Endothelial cell of umbilical vein (primary cell): ENCODE results near the gene PNISR. TPM values are rescaled to one million over a fixed set of nuclear protein-coding genes. Genes with fewer than 3 reads are reported as not detected.

Experiments
- BruUV-seq: library from RNA; stranded (reverse); fragments of 400-500 nt; replicated peaks from 2 replicates; lab custom pipeline; 2021; lab: Mats Ljungman, UMichigan
- CTCF ChIA-PET: fragments of 300-600, 350-600 bp; sonication (Branson Sonifier 250); formaldehyde crosslinking; loops from one replicate; lab custom pipeline; 2021; ENCODE audit warnings: antibody characterized with exemption, inconsistent platforms; lab: Charles Lee
- POLR2A ChIA-PET: fragments of 300-600, 350-600 bp; sonication (Branson Sonifier 250); formaldehyde crosslinking; loops from one replicate; lab custom pipeline; 2021; ENCODE audit warnings: antibody characterized with exemption, inconsistent platforms; lab: Charles Lee
- DNase-seq: peaks from one replicate; pipeline ENCODE4 v3.0.0-alpha.2; 2011; ENCODE audit warnings: low read depth, low spot score
- FAIRE-seq: peaks from 2 replicates; lab custom pipeline; 2011; peaks lifted over from hg19 to GRCh38; lab: Jason Lieb, UNC
- H2AFZ ChIP-seq: 2 replicates; pipeline ENCODE4 v1.6.0; 2012; ENCODE audit warnings: low read depth, low read length, control low read depth, inconsistent platforms
- H3K27ac ChIP-seq: 2 replicates; pipeline ENCODE4 v1.5.1; 2011; ENCODE audit warnings: low read depth, mild to moderate bottlenecking, control low read depth, low read length, moderate library complexity; ENCODE audit not compliant: insufficient read depth
- H3K27me3 ChIP-seq, 2 experiments: 2 replicates each; pipeline versions ENCODE4 v1.6.0 to v1.6.1; 2011; ENCODE audit warnings: low read length in 2 of 2, mixed read lengths in 1 of 2; ENCODE audit not compliant: control insufficient read depth in 2 of 2, insufficient read depth in 2 of 2
- H3K36me3 ChIP-seq, 2 experiments: 2 replicates in 1 of 2; 3 replicates in 1 of 2; pipeline ENCODE4 v1.5.1; 2011; ENCODE audit warnings: low read length in 2 of 2, mild to moderate bottlenecking in 1 of 2, moderate library complexity in 1 of 2; ENCODE audit not compliant: control insufficient read depth in 2 of 2, insufficient read depth in 2 of 2; ENCODE audit errors: extremely low read depth in 1 of 2
- H3K4me1 ChIP-seq: 3 replicates; pipeline ENCODE4 v1.5.1; 2011; ENCODE audit warnings: mild to moderate bottlenecking, low read length; ENCODE audit not compliant: control insufficient read depth, insufficient read depth; ENCODE audit errors: extremely low read depth
- H3K4me2 ChIP-seq: 2 replicates; pipeline ENCODE4 v1.6.1; 2011; ENCODE audit warnings: low read length, control low read depth, mixed read lengths; ENCODE audit not compliant: insufficient read depth
- H3K4me3 ChIP-seq, 3 experiments: fragments of 200-600 bp in 1 of 3; sonication (generic), shearing (Covaris generic) in 1 of 3; replicated peaks in 1 of 3; 2 replicates each; pipeline ENCODE4 v1.5.1; 2011 to 2016; ENCODE audit warnings: control low read depth in 3 of 3, low read length in 3 of 3, mild to moderate bottlenecking in 2 of 3, inconsistent platforms in 1 of 3, low read depth in 1 of 3, moderate library complexity in 1 of 3; ENCODE audit not compliant: insufficient read depth in 1 of 3
- H3K79me2 ChIP-seq: 2 replicates; pipeline ENCODE4 v1.6.0; 2012; ENCODE audit warnings: low read length, inconsistent platforms; ENCODE audit not compliant: control insufficient read depth, insufficient read depth
- H3K9ac ChIP-seq: replicated peaks from 2 replicates; pipeline ENCODE3; 2011; ENCODE audit warnings: low read length, control low read depth; ENCODE audit not compliant: insufficient read depth; ENCODE audit errors: extremely low read depth
- H3K9me1 ChIP-seq: replicated peaks from 3 replicates; pipeline ENCODE4 v1.6.0; 2011; ENCODE audit warnings: mild to moderate bottlenecking, low read length; ENCODE audit not compliant: control insufficient read depth, insufficient read depth; ENCODE audit errors: extremely low read depth
- H3K9me3 ChIP-seq: replicated peaks from 2 replicates; pipeline ENCODE4 v1.5.1; 2012; ENCODE audit warnings: low read length, inconsistent platforms; ENCODE audit not compliant: control insufficient read depth, insufficient read depth
- H4K20me1 ChIP-seq: replicated peaks from 2 replicates; pipeline ENCODE3; 2011; ENCODE audit warnings: mild to moderate bottlenecking, low read length; ENCODE audit not compliant: control insufficient read depth, insufficient read depth; ENCODE audit errors: extremely low read depth
- CTCF ChIP-seq, 2 donors: IDR thresholded peaks; 1 replicate in 1 of 2; 2 replicates in 1 of 2; pipeline ENCODE4 v1.5.1; 2011; ENCODE audit warnings: low read length in 2 of 2, mild to moderate bottlenecking in 2 of 2, moderate library complexity in 2 of 2, control low read depth in 1 of 2, inconsistent platforms in 1 of 2, low read depth in 1 of 2; ENCODE audit not compliant: insufficient read depth in 1 of 2; ENCODE audit errors: extremely low read depth in 1 of 2
- EZH2 ChIP-seq: IDR thresholded peaks from 2 replicates; pipeline ENCODE4 v1.6.1; 2012; ENCODE audit warnings: borderline replicate concordance, low read depth, mild to moderate bottlenecking, moderate library complexity, low read length, inconsistent platforms; ENCODE audit not compliant: severe bottlenecking
- FOS ChIP-seq: IDR thresholded peaks from 2 replicates; pipeline ENCODE4 v1.6.1; 2011; ENCODE audit warnings: mild to moderate bottlenecking, low read length, moderate library complexity, borderline replicate concordance; ENCODE audit not compliant: insufficient read depth
- JUN ChIP-seq: IDR thresholded peaks from 2 replicates; pipeline ENCODE4 v1.6.1; 2011; ENCODE audit warnings: borderline replicate concordance, low read depth; ENCODE audit not compliant: insufficient read length, insufficient read depth
- MYC ChIP-seq: IDR thresholded peaks from one replicate; pipeline ENCODE4 v1.6.1; 2011; ENCODE audit warnings: mild to moderate bottlenecking, low read depth, low read length
- POLR2A ChIP-seq: IDR thresholded peaks from 2 replicates; pipeline ENCODE4 v1.6.1; 2012; ENCODE audit warnings: low read depth, mild to moderate bottlenecking, control low read depth, low read length
- POLR2AphosphoS5 ChIP-seq: IDR thresholded peaks from 2 replicates; pipeline ENCODE4 v1.6.1; 2012; ENCODE audit warnings: low read depth, mild to moderate bottlenecking, control low read depth, low read length, moderate library complexity; ENCODE audit not compliant: insufficient read depth
- dilution Hi-C: fragments of 300-500 bp; cut with MboI; formaldehyde crosslinking; loops from one replicate; pipeline ENCODE4 v1.15.0; 2019; ENCODE audit warnings: low sequenced_read_pairs; ENCODE audit not compliant: extremely low pct_ligation_motif_present
- intact Hi-C: fragments of 100-400 bp; cut with micrococcal nuclease; formaldehyde crosslinking; loops from one replicate; pipeline ENCODE4 v1.10.0; 2022
- polyA plus RNA-seq, 4 experiments: library from polyadenylated mRNA; depleted of rRNA in 3 of 4; stranded (reverse) in 3 of 4; unstranded in 1 of 4; fragments of >200 nt; gene quantifications; 2 replicates each; pipeline versions ENCODE4 v1.2.1 to v1.2.3, GENCODE V29; 2011 to 2012; ENCODE audit warnings: missing spikeins in 1 of 4
- total RNA-seq: library from RNA; stranded (reverse); gene quantifications from 2 replicates; pipeline ENCODE4 v1.2.3, GENCODE V29; 2021

Gene PNISR
- total and polyA plus RNA-seq, 2 donors (not counting 3 experiments of a cell fraction or from before 2014, with no cell fraction given), result 34.6 to 106 TPM

- CTCF ChIA-PET, result no interaction called here
- Histone ChIP-seq H3K79me2 (no peaks in the 10 kb centered on the region), H4K20me1 (no peaks in the 10 kb centered on the region), H3K27ac (no peak overlapping the region), H2AFZ (no peak overlapping the region), H3K9ac (no peak overlapping the region), H3K27me3 (peaks cover 7 to 28% of the 10 kb centered on the region in 2 experiments), H3K36me3 (no peaks in the 10 kb centered on the region), H3K9me3 (no peaks in the 10 kb centered on the region), H3K9me1 (no peaks in the 10 kb centered on the region), H3K4me3 (no peak overlapping the region), H3K4me1 (no peaks in the 10 kb centered on the region), H3K4me2 (no peak overlapping the region)
- dilution Hi-C loops (no loop called here), intact Hi-C loops (no loop called here)
- TF ChIP-seq CTCF (IDR thresholded peaks at IDR 0.05; ENCODE audit: extremely low read depth in 1 of 2, insufficient read depth in 1 of 2, low read depth in 1 of 2, low read length in 2 of 2) (no peak), MYC (no peak), FOS (no peak), JUN (no peak), EZH2 (no peak)
- BruUV-seq, result no TSS peak
- POLR2A ChIA-PET, result no interaction called here
- no peak for FAIRE-seq
- DNase-seq, result no peak
Observed at GRCh38 chr6:99356641-99357040, 68.5 kb downstream of the PNISR start.

GRCh38 chr6:99354983-99355382 lies 70.1 kb downstream of the PNISR start:
- Histone ChIP-seq H3K79me2 (no peaks in the 10 kb centered on the region), H3K4me2 (no peak overlapping the region), H3K9ac (no peak overlapping the region), H3K9me3 (no peaks in the 10 kb centered on the region), H4K20me1 (no peaks in the 10 kb centered on the region), H3K27me3 (peaks cover 11 to 26% of the 10 kb centered on the region in 2 experiments), H3K27ac (no peak overlapping the region), H2AFZ (no peak overlapping the region), H3K36me3 (no peaks in the 10 kb centered on the region), H3K4me3 (no peak overlapping the region), H3K4me1 (peaks cover 4% of the 10 kb centered on the region), H3K9me1 (no peaks in the 10 kb centered on the region)
- CTCF ChIA-PET, result interaction anchor here (0.6 to 1.1 kb wide), 2 partner anchors 20 to 204 kb away, joined by 3 read pairs; no protein-coding TSS in a partner anchor
- dilution Hi-C loops, result no loop called here
- POLR2A ChIA-PET, result no interaction called here
- no peak for FAIRE-seq
- no TSS peak for BruUV-seq
- TF ChIP-seq POLR2A, result no peak
- no peak for TF ChIP-seq MYC
- TF ChIP-seq EZH2, result no peak
- no peak for TF ChIP-seq POLR2AphosphoS5
- TF ChIP-seq CTCF (IDR thresholded peaks at IDR 0.05; ENCODE audit: extremely low read depth in 1 of 2, insufficient read depth in 1 of 2, low read depth in 1 of 2, low read length in 2 of 2), result no peak
- no peak for TF ChIP-seq JUN
- no peak for DNase-seq
- intact Hi-C loops, result no loop called here
